GM23338 (cell line): ENCODE data around the gene PSMB11. TPM values are rescaled to one million over a fixed set of nuclear protein-coding genes. Genes with fewer than 3 reads are reported as not detected.

ENCODE experiments used
- ATAC-seq: fragments of 200-7000 bp; cut with Tn5 transposase; 3 replicates; pipeline ENCODE4 v1.9.1; 2020
- DNase-seq: peaks from one replicate; pipeline ENCODE4 v3.0.0-alpha.2; 2015; ENCODE audit warnings: low spot score
- H2AFZ ChIP-seq: fragments of 200-600 bp; sonication (generic); 2 replicates; pipeline ENCODE4 v1.8.0; 2016; ENCODE audit warnings: antibody characterized with exemption, mild to moderate bottlenecking, moderate library complexity
- H3F3A ChIP-seq: fragments of 200-600 bp; sonication (generic); replicated peaks from 2 replicates; pipeline ENCODE4 v1.8.0; 2017; ENCODE audit warnings: antibody characterized with exemption, mixed run types, low read depth
- H3K27ac ChIP-seq: fragments of 200-600 bp; sonication (generic); 2 replicates; pipeline ENCODE4 v1.6.1; 2016; ENCODE audit warnings: low read depth
- H3K27me3 ChIP-seq: fragments of 200-600 bp; sonication (generic); 2 replicates; pipeline ENCODE4 v1.8.0; 2016; ENCODE audit warnings: mild to moderate bottlenecking, mixed run types, moderate library complexity; ENCODE audit not compliant: insufficient read depth
- H3K36me3 ChIP-seq: fragments of 200-600 bp; sonication (generic); 2 replicates; pipeline ENCODE4 v1.8.0; 2016; ENCODE audit warnings: mild to moderate bottlenecking; ENCODE audit not compliant: insufficient read depth
- H3K4me1 ChIP-seq: fragments of 200-600 bp; sonication (generic); 2 replicates; pipeline ENCODE4 v1.8.0; 2016; ENCODE audit warnings: mild to moderate bottlenecking, moderate library complexity; ENCODE audit not compliant: insufficient read depth
- H3K4me2 ChIP-seq: fragments of 200-600 bp; sonication (generic); 2 replicates; pipeline ENCODE4 v1.7.1; 2017; ENCODE audit warnings: mixed run types
- H3K4me3 ChIP-seq: fragments of 200-600 bp; sonication (generic); 2 replicates; pipeline ENCODE4 v1.6.1; 2016; ENCODE audit warnings: mixed run types
- H3K79me2 ChIP-seq: fragments of 200-600 bp; sonication (generic); replicated peaks from 2 replicates; pipeline ENCODE4 v1.8.0; 2017; ENCODE audit warnings: mild to moderate bottlenecking; ENCODE audit not compliant: insufficient read depth
- H3K9me2 ChIP-seq: fragments of 200-600 bp; sonication (generic); 2 replicates; pipeline ENCODE4 v1.8.0; 2017; ENCODE audit not compliant: insufficient read depth
- H4K20me1 ChIP-seq: fragments of 200-600 bp; sonication (generic); replicated peaks from 2 replicates; pipeline ENCODE4 v1.8.0; 2017; ENCODE audit warnings: mild to moderate bottlenecking; ENCODE audit not compliant: insufficient read depth
- H3K27ac Mint-ChIP-seq: 2 replicates; pipeline ENCODE4 v1.8.0; 2020; ENCODE audit warnings: inconsistent platforms, mild to moderate bottlenecking, moderate library complexity, mixed read lengths
- H3K27me3 Mint-ChIP-seq: 3 replicates; pipeline ENCODE4 v1.8.0; 2022; ENCODE audit warnings: low read depth, mild to moderate bottlenecking, moderate library complexity, mixed read lengths, inconsistent platforms; ENCODE audit not compliant: insufficient read depth, poor library complexity
- H3K36me3 Mint-ChIP-seq: 3 replicates; pipeline ENCODE4 v1.8.0; 2021; ENCODE audit warnings: low read depth, mild to moderate bottlenecking, inconsistent platforms, moderate library complexity, mixed read lengths
- H3K4me1 Mint-ChIP-seq: 3 replicates; pipeline ENCODE4 v1.8.0; 2020; ENCODE audit warnings: mild to moderate bottlenecking, inconsistent platforms, mixed read lengths
- H3K4me3 Mint-ChIP-seq: 3 replicates; pipeline ENCODE4 v1.8.0; 2021; ENCODE audit warnings: moderate library complexity, mild to moderate bottlenecking, inconsistent platforms, mixed read lengths
- H3K9me3 Mint-ChIP-seq: 3 replicates; pipeline ENCODE4 v1.8.0; 2020; ENCODE audit warnings: moderate library complexity, mild to moderate bottlenecking, inconsistent platforms, mixed read lengths
- CTCF ChIP-seq, 2 experiments: fragments of 200-600 bp in 1 of 2; sonication (generic) in 1 of 2; conservative IDR thresholded peaks; 2 replicates each; pipeline versions ENCODE4 v1.5.1 to v1.6.1; 2016 to 2017; ENCODE audit warnings: antibody characterized with exemption in 2 of 2, low read depth in 2 of 2, mild to moderate bottlenecking in 2 of 2, moderate library complexity in 1 of 2
- JUNB ChIP-seq: IDR thresholded peaks from one replicate; pipeline ENCODE4 v1.6.1; 2016; ENCODE audit warnings: antibody characterized with exemption; ENCODE audit not compliant: unreplicated experiment
- NANOG ChIP-seq: IDR thresholded peaks from 2 replicates; pipeline ENCODE4 v1.6.1; 2016; ENCODE audit warnings: antibody characterized with exemption, borderline replicate concordance
- ZNF114 ChIP-seq: fragments of 250-450 bp; sonication (Bioruptor Pico); IDR thresholded peaks from 2 replicates; pipeline ENCODE4 v1.5.0; 2020; ENCODE audit warnings: mild to moderate bottlenecking, moderate library complexity
- ZNF331 ChIP-seq: fragments of 250-450 bp; sonication (Bioruptor Pico); IDR thresholded peaks from 2 replicates; pipeline ENCODE4 v1.5.0; 2020; ENCODE audit warnings: low read depth, mild to moderate bottlenecking, moderate library complexity
- ZNF462 ChIP-seq: fragments of 250-450 bp; sonication (Bioruptor Pico); IDR thresholded peaks from 2 replicates; pipeline ENCODE4 v1.5.0; 2020; ENCODE audit warnings: mild to moderate bottlenecking, moderate library complexity
- polyA plus RNA-seq: library from polyadenylated mRNA; unstranded; fragments of >200 nt; fragmentation: Nextera tagmentation; extraction: Ambion mirVana; gene quantifications from 2 replicates; pipeline ENCODE4 v1.2.1, GENCODE V29; 2016
- total RNA-seq: library from RNA; depleted of rRNA; stranded (reverse); fragments of >200 nt; shearing (Covaris generic); gene quantifications from 2 replicates; pipeline ENCODE4 v1.2.3, GENCODE V29; 2014

Gene PSMB11
- total and polyA plus RNA-seq, 2 experiments from 2014 or later = 0.07 TPM; not detected in 1

- Histone ChIP-seq H3K4me2 (no peak overlapping the region), H2AFZ (no peak overlapping the region), H3K79me2 (no peaks in the 10 kb centered on the region), H4K20me1 (no peaks in the 10 kb centered on the region), H3K9me2 (no peaks in the 10 kb centered on the region), H3K4me1 (no peaks in the 10 kb centered on the region), H3K27ac (no peak overlapping the region), H3K27me3 (no peaks in the 10 kb centered on the region), H3F3A (no peaks in the 10 kb centered on the region), H3K4me3 (no peak overlapping the region), H3K36me3 (no peaks in the 10 kb centered on the region)
- peaks cover 9% of the 10 kb centered on the region for H3K36me3 Mint-ChIP-seq
- no peak for TF ChIP-seq ZNF114 (CRISPR knock-in tag)
- no peak for ATAC-seq
- H3K4me1 Mint-ChIP-seq = peaks cover 20% of the 10 kb centered on the region
- no peak for DNase-seq
- peaks cover 17% of the 10 kb centered on the region for H3K27me3 Mint-ChIP-seq
- no peaks in the 10 kb centered on the region; the same call in 2 of the 3 replicates for H3K9me3 Mint-ChIP-seq
- H3K27ac Mint-ChIP-seq = no peak overlapping the region
- H3K4me3 Mint-ChIP-seq = no peak overlapping the region
Observed at GRCh38 chr14:23043754-23044153, 1.7 kb downstream of the PSMB11 start.

- H3K27me3 Mint-ChIP-seq = peaks cover 17% of the 10 kb centered on the region
- H3K36me3 Mint-ChIP-seq = peaks cover 15% of the 10 kb centered on the region
- H3K9me3 Mint-ChIP-seq = no peaks in the 10 kb centered on the region; the same call in 2 of the 3 replicates
- Histone ChIP-seq H3K4me3 (no peak overlapping the region), H2AFZ (no peak overlapping the region), H3K27me3 (no peaks in the 10 kb centered on the region), H3K4me2 (no peak overlapping the region), H3K9me2 (no peaks in the 10 kb centered on the region), H3K79me2 (no peaks in the 10 kb centered on the region), H3K36me3 (no peaks in the 10 kb centered on the region), H3K27ac (no peak overlapping the region), H4K20me1 (no peaks in the 10 kb centered on the region), H3K4me1 (no peaks in the 10 kb centered on the region), H3F3A (no peaks in the 10 kb centered on the region)
- no peak for TF ChIP-seq JUNB
- H3K4me1 Mint-ChIP-seq = peaks cover 20% of the 10 kb centered on the region
- ATAC-seq (no peak), DNase-seq (no peak)
- H3K4me3 Mint-ChIP-seq = no peak overlapping the region
- 0 out of 2 replicates have a peak overlapping the region, but pooled peaks have one; percentile 44 for H3K27ac Mint-ChIP-seq
Observed at GRCh38 chr14:23044840-23045239, 2.8 kb downstream of the PSMB11 start.

- no peak overlapping the region for H3K27ac Mint-ChIP-seq
- H3K4me1 Mint-ChIP-seq = peaks cover 20% of the 10 kb centered on the region
- H3F3A ChIP-seq = no peaks in the 10 kb centered on the region
- H3K4me3 Mint-ChIP-seq = no peak overlapping the region
- no peaks in the 10 kb centered on the region for H3K27me3 ChIP-seq
- peaks cover 15% of the 10 kb centered on the region for H3K36me3 Mint-ChIP-seq
- no peaks in the 10 kb centered on the region for H3K79me2 ChIP-seq
- no peaks in the 10 kb centered on the region; the same call in 2 of the 3 replicates for H3K9me3 Mint-ChIP-seq
- H3K4me3 ChIP-seq = no peak overlapping the region
- DNase-seq (no peak), ATAC-seq (no peak)
- no peak overlapping the region for H3K4me2 ChIP-seq
- no peak overlapping the region for H3K27ac ChIP-seq
- no peak overlapping the region for H2AFZ ChIP-seq
- peaks cover 17% of the 10 kb centered on the region for H3K27me3 Mint-ChIP-seq
- H4K20me1 ChIP-seq = no peaks in the 10 kb centered on the region
- H3K9me2 ChIP-seq = no peaks in the 10 kb centered on the region
- no peaks in the 10 kb centered on the region for H3K36me3 ChIP-seq
- H3K4me1 ChIP-seq = no peaks in the 10 kb centered on the region
- TF ChIP-seq JUNB (no peak), ZNF331 (CRISPR knock-in tag) (no peak), ZNF462 (no peak), NANOG (no peak), CTCF (conservative IDR thresholded peaks at IDR 0.05; ENCODE audit: low read depth in 2 of 2) (no peak)
Observed at GRCh38 chr14:23045419-23046357, 3.7 kb downstream of the PSMB11 start.
